Cardiac muscle cell (in vitro differentiated cells and primary cell): Measurements from ENCODE around the gene LRMDA. TPM values are rescaled to one million over a fixed set of nuclear protein-coding genes. Genes with fewer than 3 reads are reported as not detected.

Experiments used
- DNase-seq, 2 donors: peaks; one replicate each; pipeline versions ENCODE4 v3.0.0 to v3.0.0-alpha.2; 2010 to 2017; ENCODE audit warnings: low read depth in 1 of 2, low spot score in 1 of 2
- H3K27ac ChIP-seq: fragments of 200-600 bp; sonication (generic); 2 replicates; pipeline ENCODE4 v1.5.1; 2016
- H3K27me3 ChIP-seq: fragments of 200-600 bp; sonication (generic); 2 replicates; pipeline ENCODE4 v1.6.0; 2016; ENCODE audit warnings: control low read depth
- H3K36me3 ChIP-seq: fragments of 200-600 bp; sonication (generic); 2 replicates; pipeline ENCODE4 v1.5.1; 2016; ENCODE audit warnings: control low read depth
- H3K4me1 ChIP-seq: fragments of 200-600 bp; sonication (generic); 2 replicates; pipeline ENCODE4 v1.8.1; 2017; ENCODE audit warnings: low read depth, mild to moderate bottlenecking, mixed run types
- H3K4me3 ChIP-seq: fragments of 200-600 bp; sonication (generic); 2 replicates; pipeline ENCODE4 v1.5.1; 2016; ENCODE audit warnings: mild to moderate bottlenecking
- H3K9me3 ChIP-seq: fragments of 200-600 bp; sonication (generic); 2 replicates; pipeline ENCODE4 v1.5.1; 2017; ENCODE audit warnings: low read depth, mild to moderate bottlenecking, control low read depth
- polyA plus RNA-seq: library from polyadenylated mRNA; unstranded; fragments of >200 nt; fragmentation: Nextera tagmentation; extraction: Ambion mirVana; gene quantifications from 2 replicates; pipeline ENCODE4 v1.2.1, GENCODE V29; 2016
- total RNA-seq: library from RNA; depleted of rRNA; stranded (reverse); fragments of >200 nt; gene quantifications from 2 replicates; pipeline ENCODE4 v1.2.3, GENCODE V29; 2016
- TF ChIP-seq, protein P1 (sequence below): IDR thresholded peaks from 2 replicates; pipeline ENCODE4 v1.5.1; 2012; ENCODE audit warnings: low read depth, mild to moderate bottlenecking, low read length

LRMDA gene
- total and polyA plus RNA-seq, 2 experiments from 2014 or later = 6.2 to 11.7 TPM

DNA sequence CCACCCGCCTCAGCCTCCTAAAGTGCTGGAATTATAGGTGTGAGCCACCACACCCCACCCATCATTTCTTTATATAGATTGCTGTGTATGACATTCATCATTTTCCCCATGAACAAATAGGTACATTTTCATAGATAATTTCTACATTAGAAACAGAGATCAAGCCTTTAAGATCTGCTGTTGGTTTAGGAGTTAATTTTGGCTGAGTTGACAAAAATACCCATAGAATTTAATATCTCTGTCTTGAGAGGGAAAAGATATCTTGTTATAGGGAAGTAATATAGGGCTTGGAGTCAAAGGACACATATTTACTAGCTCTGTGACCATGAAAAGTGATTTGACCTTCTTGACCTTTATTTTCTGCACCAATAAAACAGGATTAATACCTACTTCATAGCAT, 51.8 kb downstream of the LRMDA start:
- Histone ChIP-seq H3K27me3 (no peaks in the 10 kb centered on the region), H3K36me3 (no peaks in the 10 kb centered on the region), H3K4me1 (no peaks in the 10 kb centered on the region), H3K4me3 (no peak overlapping the region), H3K9me3 (no peaks in the 10 kb centered on the region), H3K27ac (no peak overlapping the region)
- TF ChIP-seq, protein P1, sequence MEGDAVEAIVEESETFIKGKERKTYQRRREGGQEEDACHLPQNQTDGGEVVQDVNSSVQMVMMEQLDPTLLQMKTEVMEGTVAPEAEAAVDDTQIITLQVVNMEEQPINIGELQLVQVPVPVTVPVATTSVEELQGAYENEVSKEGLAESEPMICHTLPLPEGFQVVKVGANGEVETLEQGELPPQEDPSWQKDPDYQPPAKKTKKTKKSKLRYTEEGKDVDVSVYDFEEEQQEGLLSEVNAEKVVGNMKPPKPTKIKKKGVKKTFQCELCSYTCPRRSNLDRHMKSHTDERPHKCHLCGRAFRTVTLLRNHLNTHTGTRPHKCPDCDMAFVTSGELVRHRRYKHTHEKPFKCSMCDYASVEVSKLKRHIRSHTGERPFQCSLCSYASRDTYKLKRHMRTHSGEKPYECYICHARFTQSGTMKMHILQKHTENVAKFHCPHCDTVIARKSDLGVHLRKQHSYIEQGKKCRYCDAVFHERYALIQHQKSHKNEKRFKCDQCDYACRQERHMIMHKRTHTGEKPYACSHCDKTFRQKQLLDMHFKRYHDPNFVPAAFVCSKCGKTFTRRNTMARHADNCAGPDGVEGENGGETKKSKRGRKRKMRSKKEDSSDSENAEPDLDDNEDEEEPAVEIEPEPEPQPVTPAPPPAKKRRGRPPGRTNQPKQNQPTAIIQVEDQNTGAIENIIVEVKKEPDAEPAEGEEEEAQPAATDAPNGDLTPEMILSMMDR = no peak
- no peak for DNase-seq

DNA sequence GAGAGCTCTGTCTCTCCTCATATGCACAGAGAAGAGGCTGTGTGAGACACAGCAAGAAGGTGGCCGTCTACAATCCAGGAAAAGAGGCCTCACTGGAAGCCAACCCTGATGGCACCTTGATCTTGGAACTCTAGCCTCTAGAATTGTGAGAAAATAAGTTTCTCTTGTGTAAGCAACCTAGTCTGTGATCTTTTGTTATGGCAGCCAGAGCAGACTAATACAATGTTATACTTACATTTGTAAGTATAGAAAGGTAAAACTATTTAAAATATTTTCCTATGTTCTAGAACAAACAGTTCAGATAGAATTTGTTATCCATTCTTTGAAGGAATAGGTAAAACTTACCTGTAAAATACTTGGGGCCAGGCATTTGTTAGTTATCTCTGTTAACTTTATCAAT, 53.3 kb downstream of the LRMDA start:
- no peak for DNase-seq

DNA sequence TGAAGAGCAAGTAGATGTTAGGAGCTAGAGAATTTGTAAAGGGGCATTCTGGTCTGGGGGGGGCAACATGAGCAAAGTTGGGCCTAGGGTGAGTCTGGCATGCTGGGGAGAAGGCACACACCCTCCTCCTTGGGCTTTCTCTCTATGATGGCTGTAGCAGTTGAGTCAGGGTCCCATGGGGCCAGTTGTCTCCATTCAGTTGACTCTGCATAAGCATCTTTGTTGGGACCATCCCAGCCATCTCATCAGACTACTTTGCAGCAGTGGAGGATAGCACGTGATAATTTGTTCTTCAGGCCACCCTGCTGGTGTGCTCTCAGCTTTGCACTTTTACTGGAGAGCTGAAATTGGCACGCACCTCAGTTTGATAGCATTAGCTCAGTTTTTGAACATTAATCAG, 55.2 kb downstream of the LRMDA start:
- no peaks in the 10 kb centered on the region for H3K9me3 ChIP-seq
- TF ChIP-seq, protein P1 = no peak
- no peaks in the 10 kb centered on the region for H3K27me3 ChIP-seq
- no peaks in the 10 kb centered on the region for H3K36me3 ChIP-seq
- H3K27ac ChIP-seq = no peak overlapping the region
- no peak for DNase-seq
- H3K4me1 ChIP-seq = no peaks in the 10 kb centered on the region
- H3K4me3 ChIP-seq = no peak overlapping the region

More for the DNA sequence above, 53.3 kb downstream of the LRMDA start:
- Histone ChIP-seq H3K4me1 (no peaks in the 10 kb centered on the region), H3K27ac (no peak overlapping the region), H3K36me3 (no peaks in the 10 kb centered on the region), H3K4me3 (no peak overlapping the region), H3K27me3 (no peaks in the 10 kb centered on the region), H3K9me3 (no peaks in the 10 kb centered on the region)
- TF ChIP-seq, protein P1 = no peak

- no peaks in the 10 kb centered on the region for H3K27me3 ChIP-seq
- H3K9me3 ChIP-seq = no peaks in the 10 kb centered on the region
- no peak overlapping the region for H3K27ac ChIP-seq
- DNase-seq = peak in 1 of 2 donors; percentile 82
- TF ChIP-seq, protein P1 = no peak
- H3K4me3 ChIP-seq = no peak overlapping the region
- no peaks in the 10 kb centered on the region for H3K4me1 ChIP-seq
- no peaks in the 10 kb centered on the region for H3K36me3 ChIP-seq
Measured at GRCh38 chr10:75487087-75487754, 55.8 kb downstream of the LRMDA start.

GRCh38 chr10:75487755-75488125, 56.3 kb downstream of the LRMDA start:
- H3K27ac ChIP-seq = no peak overlapping the region
- no peak for DNase-seq
- no peak overlapping the region for H3K4me3 ChIP-seq
- H3K27me3 ChIP-seq = no peaks in the 10 kb centered on the region
- TF ChIP-seq, protein P1 = no peak
- no peaks in the 10 kb centered on the region for H3K36me3 ChIP-seq
- no peaks in the 10 kb centered on the region for H3K4me1 ChIP-seq
- H3K9me3 ChIP-seq = no peaks in the 10 kb centered on the region
